OCI-LY1 (cell line): ENCODE results near the gene EDDM3A.

ENCODE experiments used
- H2AFZ ChIP-seq: fragments of 200-600 bp; sonication (generic), shearing (Covaris generic); 2 replicates; pipeline ENCODE4 v1.6.0; 2014; ENCODE audit warnings: antibody characterized with exemption, mild to moderate bottlenecking, low read length
- H3F3A ChIP-seq: fragments of 200-600 bp; sonication (generic), shearing (Covaris generic); 2 replicates; pipeline ENCODE4 v1.6.0; 2014; ENCODE audit warnings: mild to moderate bottlenecking, antibody characterized with exemption, low read length, moderate library complexity; ENCODE audit not compliant: insufficient read depth
- H3K27ac ChIP-seq: fragments of 200-600 bp; sonication (generic); 2 replicates; pipeline ENCODE4 v1.5.1; 2014; ENCODE audit warnings: low read length, mixed run types, mild to moderate bottlenecking, low read depth; ENCODE audit not compliant: poor library complexity, severe bottlenecking
- H3K27me3 ChIP-seq: fragments of 200-600 bp; sonication (generic); 2 replicates; pipeline ENCODE4 v1.6.0; 2014; ENCODE audit warnings: antibody characterized with exemption, mild to moderate bottlenecking, low read length, moderate library complexity; ENCODE audit not compliant: insufficient read depth
- H3K36me3 ChIP-seq: fragments of 200-600 bp; sonication (generic); 2 replicates; pipeline ENCODE4 v1.6.1; 2014; ENCODE audit warnings: mild to moderate bottlenecking, antibody characterized with exemption, low read length, moderate library complexity, mixed read lengths; ENCODE audit not compliant: insufficient read depth
- H3K4me1 ChIP-seq: fragments of 200-600 bp; sonication (generic); 2 replicates; pipeline ENCODE4 v1.5.1; 2014; ENCODE audit warnings: mild to moderate bottlenecking, low read length, moderate library complexity; ENCODE audit not compliant: insufficient read depth, severe bottlenecking
- H3K4me2 ChIP-seq: fragments of 200-600 bp; sonication (generic), shearing (Covaris generic); 2 replicates; pipeline ENCODE4 v1.6.1; 2014; ENCODE audit warnings: low read length
- H3K4me3 ChIP-seq: fragments of 200-600 bp; sonication (generic); 2 replicates; pipeline ENCODE4 v1.5.1; 2014; ENCODE audit warnings: low read length, low read depth, mild to moderate bottlenecking, mixed read lengths; ENCODE audit not compliant: poor library complexity, severe bottlenecking
- H3K79me2 ChIP-seq: fragments of 200-600 bp; shearing (Covaris generic); 2 replicates; pipeline ENCODE4 v1.6.1; 2016; ENCODE audit warnings: mixed run types, low read length, mixed read lengths; ENCODE audit not compliant: insufficient read depth
- H3K9ac ChIP-seq: fragments of 200-600 bp; sonication (generic), shearing (Covaris generic); 2 replicates; pipeline ENCODE4 v1.6.1; 2014; ENCODE audit warnings: mild to moderate bottlenecking, low read length, mixed read lengths
- H3K9me2 ChIP-seq: fragments of 200-600 bp; sonication (generic), shearing (Covaris generic); 2 replicates; pipeline ENCODE4 v1.6.1; 2014; ENCODE audit warnings: low read depth, mild to moderate bottlenecking, low read length, mixed read lengths
- H3K9me3 ChIP-seq: fragments of 200-600 bp; shearing (Covaris generic); 2 replicates; pipeline ENCODE4 v1.6.1; 2014; ENCODE audit warnings: low read length, mixed read lengths
- H4K20me1 ChIP-seq: fragments of 200-600 bp; sonication (generic), shearing (Covaris generic); 2 replicates; pipeline ENCODE4 v1.6.0; 2016; ENCODE audit warnings: mild to moderate bottlenecking, low read length; ENCODE audit not compliant: insufficient read depth
- EZH2 ChIP-seq: fragments of 200-600 bp; sonication (generic), shearing (Covaris generic); IDR thresholded peaks from 2 replicates; pipeline ENCODE4 v1.8.0; 2017; ENCODE audit warnings: borderline replicate concordance, mixed run types, mild to moderate bottlenecking, antibody characterized with exemption, low read length, moderate library complexity, mixed read lengths
- TF ChIP-seq, protein P1 (sequence below): fragments of 200-600 bp; sonication (generic), shearing (Covaris generic); IDR thresholded peaks from 2 replicates; pipeline ENCODE4 v1.5.1; 2017; ENCODE audit warnings: mild to moderate bottlenecking, antibody characterized with exemption, low read length, moderate library complexity, mixed read lengths

Gene EDDM3A

GRCh38 chr14:20745571-20746358 is at the start of gene EDDM3A:
TSS of gene EDDM3A (plus strand) at chr14:20745887. CDS start at chr14:20747581, 1,694 bp downstream.
- no peaks in the 10 kb centered on the region for H3K79me2 ChIP-seq
- no peak within 1 kb of the TSS for H3K4me2 ChIP-seq

DNA sequence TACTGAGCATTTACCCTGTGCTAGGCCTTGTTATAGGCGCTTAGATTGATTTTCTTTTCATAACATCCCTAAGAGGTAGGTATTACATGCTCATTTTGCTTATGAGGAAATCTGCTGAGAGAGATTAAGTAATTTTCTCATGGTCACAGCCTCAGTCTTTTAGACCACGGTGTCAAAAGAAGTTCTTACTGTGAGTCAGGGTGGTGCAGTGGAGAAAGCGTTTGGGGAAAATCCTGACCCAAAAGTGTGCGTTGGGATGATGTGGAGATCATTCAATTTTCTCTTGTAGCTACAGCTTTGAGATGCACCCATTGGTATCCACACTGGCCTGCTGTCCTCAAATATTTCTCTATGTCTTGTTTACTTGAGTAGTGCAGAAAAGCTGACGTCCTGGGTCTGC is 48.9 kb upstream of the EDDM3A start:
- Histone ChIP-seq H3K4me2 (no peak overlapping the region), H4K20me1 (no peaks in the 10 kb centered on the region)
- TF ChIP-seq, protein P1, sequence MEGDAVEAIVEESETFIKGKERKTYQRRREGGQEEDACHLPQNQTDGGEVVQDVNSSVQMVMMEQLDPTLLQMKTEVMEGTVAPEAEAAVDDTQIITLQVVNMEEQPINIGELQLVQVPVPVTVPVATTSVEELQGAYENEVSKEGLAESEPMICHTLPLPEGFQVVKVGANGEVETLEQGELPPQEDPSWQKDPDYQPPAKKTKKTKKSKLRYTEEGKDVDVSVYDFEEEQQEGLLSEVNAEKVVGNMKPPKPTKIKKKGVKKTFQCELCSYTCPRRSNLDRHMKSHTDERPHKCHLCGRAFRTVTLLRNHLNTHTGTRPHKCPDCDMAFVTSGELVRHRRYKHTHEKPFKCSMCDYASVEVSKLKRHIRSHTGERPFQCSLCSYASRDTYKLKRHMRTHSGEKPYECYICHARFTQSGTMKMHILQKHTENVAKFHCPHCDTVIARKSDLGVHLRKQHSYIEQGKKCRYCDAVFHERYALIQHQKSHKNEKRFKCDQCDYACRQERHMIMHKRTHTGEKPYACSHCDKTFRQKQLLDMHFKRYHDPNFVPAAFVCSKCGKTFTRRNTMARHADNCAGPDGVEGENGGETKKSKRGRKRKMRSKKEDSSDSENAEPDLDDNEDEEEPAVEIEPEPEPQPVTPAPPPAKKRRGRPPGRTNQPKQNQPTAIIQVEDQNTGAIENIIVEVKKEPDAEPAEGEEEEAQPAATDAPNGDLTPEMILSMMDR, result no peak

More at GRCh38 chr14:20745571-20746358, at the start of gene EDDM3A:
- no peaks in the 10 kb centered on the region for H3K36me3 ChIP-seq
- H3K9ac ChIP-seq, result no peak within 1 kb of the TSS
- H3K4me3 ChIP-seq, result no peak within 1 kb of the TSS
- no peak within 1 kb of the TSS for H2AFZ ChIP-seq
- no peaks in the 10 kb centered on the region for H3F3A ChIP-seq
- no peaks in the 10 kb centered on the region for H3K9me3 ChIP-seq
- H3K4me1 ChIP-seq, result no peaks in the 10 kb centered on the region
- no peak within 1 kb of the TSS for H3K27ac ChIP-seq
- TF ChIP-seq, protein P1, result no peak
- no peak for TF ChIP-seq EZH2
- no peaks in the 10 kb centered on the region for H3K9me2 ChIP-seq
- H3K27me3 ChIP-seq, result no peaks in the 10 kb centered on the region
- H4K20me1 ChIP-seq, result no peaks in the 10 kb centered on the region

GRCh38 chr14:20697273-20698017 is 48.2 kb upstream of the EDDM3A start:
- TF ChIP-seq, protein P1, result peak; percentile 86
- no peak for TF ChIP-seq EZH2
- H3K27ac ChIP-seq, result no peak overlapping the region
- no peak overlapping the region for H3K4me2 ChIP-seq
- no peaks in the 10 kb centered on the region for H3F3A ChIP-seq
- H3K9me3 ChIP-seq, result no peaks in the 10 kb centered on the region
- H3K79me2 ChIP-seq, result no peaks in the 10 kb centered on the region
- no peaks in the 10 kb centered on the region for H3K4me1 ChIP-seq
- no peaks in the 10 kb centered on the region for H3K9me2 ChIP-seq
- no peaks in the 10 kb centered on the region for H3K36me3 ChIP-seq
- no peak overlapping the region for H2AFZ ChIP-seq
- H3K27me3 ChIP-seq, result no peaks in the 10 kb centered on the region
- H3K4me3 ChIP-seq, result no peak overlapping the region
- H4K20me1 ChIP-seq, result no peaks in the 10 kb centered on the region
- no peak overlapping the region for H3K9ac ChIP-seq

More for the DNA sequence above, 48.9 kb upstream of the EDDM3A start:
- no peaks in the 10 kb centered on the region for H3K9me2 ChIP-seq
- no peaks in the 10 kb centered on the region for H3F3A ChIP-seq
- H3K79me2 ChIP-seq, result no peaks in the 10 kb centered on the region
- H3K9me3 ChIP-seq, result no peaks in the 10 kb centered on the region
- no peaks in the 10 kb centered on the region for H3K27me3 ChIP-seq
- H3K36me3 ChIP-seq, result no peaks in the 10 kb centered on the region
- H2AFZ ChIP-seq, result no peak overlapping the region
- no peak overlapping the region for H3K27ac ChIP-seq
- no peaks in the 10 kb centered on the region for H3K4me1 ChIP-seq
- H3K4me3 ChIP-seq, result no peak overlapping the region
- no peak overlapping the region for H3K9ac ChIP-seq
